DND-41 (cell line): Measurements from ENCODE around the gene DCUN1D3.

ENCODE experiments used
- ATAC-seq: fragments of 200-7000 bp; cut with Tn5 transposase; 3 replicates; pipeline ENCODE4 v1.9.1; 2021; ENCODE audit warnings: low read depth; ENCODE audit not compliant: insufficient read depth
- DNase-seq: peaks from one replicate; pipeline ENCODE4 v3.0.0-alpha.2; 2020
- H2AFZ ChIP-seq: 2 replicates; pipeline ENCODE4 v1.6.0; 2012; ENCODE audit warnings: low read depth, low read length
- H3K27ac ChIP-seq: 2 replicates; pipeline ENCODE4 v1.5.1; 2012; ENCODE audit warnings: low read length, inconsistent platforms
- H3K27me3 ChIP-seq: fragments of 200-600 bp; sonication (generic); 2 replicates; pipeline ENCODE4 v1.6.0; 2012; ENCODE audit warnings: low read length, mild to moderate bottlenecking, inconsistent platforms; ENCODE audit not compliant: insufficient read depth, poor library complexity
- H3K36me3 ChIP-seq: 2 replicates; pipeline ENCODE4 v1.5.1; 2012; ENCODE audit warnings: low read length, inconsistent platforms; ENCODE audit not compliant: insufficient read depth
- H3K4me1 ChIP-seq: 2 replicates; pipeline ENCODE4 v1.5.1; 2012; ENCODE audit warnings: mild to moderate bottlenecking, low read length; ENCODE audit not compliant: insufficient read depth
- H3K4me2 ChIP-seq: 2 replicates; pipeline ENCODE4 v1.6.0; 2012; ENCODE audit warnings: mild to moderate bottlenecking, moderate library complexity, low read length, inconsistent platforms; ENCODE audit not compliant: insufficient read depth
- H3K4me3 ChIP-seq, 2 experiments: fragments of 200-600 bp in 1 of 2; shearing (Covaris generic) in 1 of 2; 2 replicates each; pipeline ENCODE4 v1.5.1; 2012 to 2016; ENCODE audit warnings: inconsistent platforms in 2 of 2, low read length in 2 of 2, mild to moderate bottlenecking in 2 of 2, low read depth in 1 of 2, moderate library complexity in 1 of 2
- H3K79me2 ChIP-seq: 2 replicates; pipeline ENCODE4 v1.6.0; 2012; ENCODE audit warnings: low read length, inconsistent platforms; ENCODE audit not compliant: insufficient read depth
- H3K9ac ChIP-seq: 2 replicates; pipeline ENCODE4 v1.6.0; 2012; ENCODE audit warnings: low read depth, mild to moderate bottlenecking, inconsistent platforms, low read length, moderate library complexity
- H3K9me3 ChIP-seq: 2 replicates; pipeline ENCODE4 v1.5.1; 2012; ENCODE audit warnings: low read length, moderate library complexity, mild to moderate bottlenecking, inconsistent platforms; ENCODE audit not compliant: insufficient read depth, severe bottlenecking
- H4K20me1 ChIP-seq: 2 replicates; pipeline ENCODE4 v1.6.0; 2012; ENCODE audit warnings: low read length; ENCODE audit not compliant: insufficient read depth
- CTCF ChIP-seq: IDR thresholded peaks from 2 replicates; pipeline ENCODE4 v1.5.1; 2012; ENCODE audit warnings: borderline replicate concordance, low read length, moderate library complexity, mild to moderate bottlenecking; ENCODE audit not compliant: poor library complexity, severe bottlenecking; ENCODE audit errors: extremely low read depth
- EZH2 ChIP-seq: IDR thresholded peaks from 3 replicates; pipeline ENCODE4 v1.6.1; 2012; ENCODE audit warnings: borderline replicate concordance, low read depth, mild to moderate bottlenecking, moderate library complexity, low read length, inconsistent platforms; ENCODE audit not compliant: severe bottlenecking

The DCUN1D3 gene

GRCh38 chr16:20911361-20911760 is 11.2 kb upstream of the DCUN1D3 start:
- Histone ChIP-seq H2AFZ (no peak overlapping the region), H3K36me3 (peaks cover 3% of the 10 kb centered on the region; the same call in 1 of the 2 replicates), H3K9ac (no peak overlapping the region), H3K79me2 (no peaks in the 10 kb centered on the region), H3K9me3 (no peaks in the 10 kb centered on the region), H3K4me2 (no peak overlapping the region), H4K20me1 (no peaks in the 10 kb centered on the region), H3K4me3 (no peak overlapping the region), H3K4me1 (no peaks in the 10 kb centered on the region), H3K27ac (no peak overlapping the region), H3K27me3 (no peaks in the 10 kb centered on the region)
- no peak for DNase-seq
- ATAC-seq, result no peak
- TF ChIP-seq CTCF, result no peak
- no peak for TF ChIP-seq EZH2

GRCh38 chr16:20910781-20911321 is 10.7 kb upstream of the DCUN1D3 start:
- H3K4me1 ChIP-seq, result no peaks in the 10 kb centered on the region
- H3K9me3 ChIP-seq, result no peaks in the 10 kb centered on the region
- no peak overlapping the region for H3K4me2 ChIP-seq
- H3K36me3 ChIP-seq, result peaks cover 3% of the 10 kb centered on the region; the same call in 1 of the 2 replicates
- H3K79me2 ChIP-seq, result no peaks in the 10 kb centered on the region
- no peak for TF ChIP-seq EZH2
- no peak for TF ChIP-seq CTCF
- H3K27me3 ChIP-seq, result no peaks in the 10 kb centered on the region
- no peak overlapping the region for H3K4me3 ChIP-seq
- no peak overlapping the region for H3K9ac ChIP-seq
- H3K27ac ChIP-seq, result no peak overlapping the region
- H2AFZ ChIP-seq, result no peak overlapping the region
- DNase-seq (no peak), ATAC-seq (no peak)
- no peaks in the 10 kb centered on the region for H4K20me1 ChIP-seq

- DNase-seq (no peak), ATAC-seq (no peak)
- no peaks in the 10 kb centered on the region for H3K9me3 ChIP-seq
- no peak overlapping the region for H3K4me2 ChIP-seq
- TF ChIP-seq EZH2 (no peak), CTCF (no peak)
- no peaks in the 10 kb centered on the region for H3K36me3 ChIP-seq
- H3K27ac ChIP-seq, result no peak overlapping the region
- peaks cover 35% of the 10 kb centered on the region for H3K4me1 ChIP-seq
- no peak overlapping the region for H3K4me3 ChIP-seq
- H2AFZ ChIP-seq, result no peak overlapping the region
- no peak overlapping the region for H3K9ac ChIP-seq
- 0 out of 2 replicates have a peak, but pooled peaks cover 4% of the 10 kb centered on the region for H4K20me1 ChIP-seq
- H3K79me2 ChIP-seq, result peaks cover under 1% of the 10 kb centered on the region; the same call in 1 of the 2 replicates
- no peaks in the 10 kb centered on the region for H3K27me3 ChIP-seq
Observed at GRCh38 chr16:20906341-20907255, 6.4 kb upstream of the DCUN1D3 start.
